ENCODE results near the gene SPTBN2.

GRCh38 chr11:66716996-66717395, 12.0 kb downstream of the SPTBN2 start:
- TF ChIP-seq CTCF (conservative IDR thresholded peaks at IDR 0.05; ENCODE audit: low read depth, low read length) (no peak), POLR2A (IDR thresholded peaks at IDR 0.05; ENCODE audit: low read depth, low read length) (no peak), CEBPB (IDR thresholded peaks at IDR 0.05; ENCODE audit: low read depth, low read length) (no peak), USF2 (IDR thresholded peaks at IDR 0.05; ENCODE audit: low read depth, low read length) (no peak), RFX5 (IDR thresholded peaks at IDR 0.05; ENCODE audit: low read depth, low read length) (no peak), RAD21 (IDR thresholded peaks at IDR 0.05; ENCODE audit: low read length) (no peak), SMC3 (IDR thresholded peaks at IDR 0.05; ENCODE audit: low read depth, low read length) (no peak), RCOR1 (IDR thresholded peaks at IDR 0.05; ENCODE audit: insufficient replicate concordance, low read length) (no peak)
